HepG2 (cell line): Measurements from ENCODE around the gene ATL2. TPM values are rescaled to one million over a fixed set of nuclear protein-coding genes. Genes with fewer than 3 reads are reported as not detected.

Experiments
- FUBP1 ChIP-seq: sonication (generic); formaldehyde crosslinking; IDR thresholded peaks from 2 replicates; pipeline ENCODE4 v1.5.1; 2020; ENCODE audit warnings: missing genetic modification reagents, mild to moderate bottlenecking, borderline replicate concordance
- MTA1 ChIP-seq: sonication (generic); formaldehyde crosslinking; IDR thresholded peaks from 2 replicates; pipeline ENCODE4 v1.4.0; 2020; ENCODE audit warnings: missing genetic modification reagents, mild to moderate bottlenecking, borderline replicate concordance
- RXRB ChIP-seq: IDR thresholded peaks from 2 replicates; pipeline ENCODE4 v1.6.1; 2016; ENCODE audit warnings: borderline replicate concordance, missing genetic modification reagents, missing compliant biosample characterization
- SMC3 ChIP-seq: IDR thresholded peaks from 2 replicates; pipeline ENCODE4 v1.6.1; 2011; ENCODE audit warnings: low read length, improper control_type of control experiment
- TEAD2 ChIP-seq: sonication (generic); formaldehyde crosslinking; IDR thresholded peaks from 2 replicates; pipeline ENCODE4 v1.9.0; 2021; ENCODE audit warnings: missing genetic modification reagents
- THYN1 ChIP-seq: sonication (generic); formaldehyde crosslinking; IDR thresholded peaks from 2 replicates; pipeline ENCODE4 v1.8.1; 2023; ENCODE audit warnings: low read depth, mild to moderate bottlenecking, moderate library complexity, missing genetic modification reagents, borderline replicate concordance
- TOE1 ChIP-seq: sonication (generic); formaldehyde crosslinking; IDR thresholded peaks from 2 replicates; pipeline ENCODE4 v1.4.0; 2020; ENCODE audit warnings: mild to moderate bottlenecking, missing genetic modification reagents
- ZIK1 ChIP-seq: sonication (generic); formaldehyde crosslinking; IDR thresholded peaks from 2 replicates; pipeline ENCODE4 v1.5.0; 2020; ENCODE audit warnings: mild to moderate bottlenecking, low read depth, missing genetic modification reagents, borderline replicate concordance
- ZNF18 ChIP-seq: sonication (generic); formaldehyde crosslinking; IDR thresholded peaks from 2 replicates; pipeline ENCODE4 v1.8.0; 2022; ENCODE audit warnings: mild to moderate bottlenecking, missing genetic modification reagents; ENCODE audit not compliant: insufficient replicate concordance
- ZNF281 ChIP-seq: sonication (generic); formaldehyde crosslinking; IDR thresholded peaks from 2 replicates; pipeline ENCODE4 v1.4.0; 2020; ENCODE audit warnings: missing genetic modification reagents, borderline replicate concordance
- ZNF329 ChIP-seq: sonication (generic); formaldehyde crosslinking; IDR thresholded peaks from 2 replicates; pipeline ENCODE4 v1.9.0; 2021; ENCODE audit warnings: low read depth, mild to moderate bottlenecking, missing genetic modification reagents
- ZNF550 ChIP-seq: sonication (generic); formaldehyde crosslinking; IDR thresholded peaks from 2 replicates; pipeline ENCODE4 v1.4.0; 2020; ENCODE audit warnings: mild to moderate bottlenecking, missing genetic modification reagents, borderline replicate concordance
- ZNF616 ChIP-seq: sonication (generic); formaldehyde crosslinking; IDR thresholded peaks from 2 replicates; pipeline ENCODE4 v1.5.0; 2020; ENCODE audit warnings: low read depth, mild to moderate bottlenecking, missing genetic modification reagents
- ZNF790 ChIP-seq: sonication (generic); formaldehyde crosslinking; IDR thresholded peaks from 2 replicates; pipeline ENCODE4 v1.8.0; 2022; ENCODE audit warnings: missing genetic modification reagents, mild to moderate bottlenecking, borderline replicate concordance
- ZSCAN30 ChIP-seq: sonication (generic); formaldehyde crosslinking; IDR thresholded peaks from 2 replicates; pipeline ENCODE4 v1.5.0; 2020; ENCODE audit warnings: mild to moderate bottlenecking, missing genetic modification reagents
- polyA plus RNA-seq, 8 experiments: library from polyadenylated mRNA; depleted of rRNA in 3 of 8; stranded (reverse) in 7 of 8; unstranded in 1 of 8; fragments of >200 nt; fragmentation: Illumina TruSeq in 4 of 8; extraction: Trizol in 4 of 8; gene quantifications; 2 replicates each; pipeline versions ENCODE4 v1.2.1 to v1.2.3, GENCODE V29; 2011 to 2016; ENCODE audit warnings: low read depth in 4 of 8, missing spikeins in 1 of 8, mixed read lengths in 1 of 8; ENCODE audit not compliant: insufficient read depth in 1 of 8
- total RNA-seq, 5 experiments: library from RNA; depleted of rRNA; stranded (reverse); fragments of >200 nt; fragmentation: Illumina TruSeq; extraction: Trizol; gene quantifications; 2 replicates each; pipeline ENCODE4 v1.2.3, GENCODE V29; 2016; ENCODE audit warnings: low read depth in 1 of 5
- TF ChIP-seq, protein P1 (sequence below): sonication (generic); formaldehyde crosslinking; IDR thresholded peaks from 2 replicates; pipeline ENCODE4 v1.4.0; 2020; ENCODE audit warnings: missing genetic modification reagents, borderline replicate concordance
- TF ChIP-seq, protein P2 (sequence below): sonication (generic); formaldehyde crosslinking; IDR thresholded peaks from 2 replicates; pipeline ENCODE4 v1.4.0; 2020; ENCODE audit warnings: missing genetic modification reagents
- TF ChIP-seq, protein P3 (sequence below): sonication (generic); formaldehyde crosslinking; IDR thresholded peaks from 2 replicates; pipeline ENCODE4 v1.4.0; 2020; ENCODE audit warnings: missing genetic modification reagents

Gene ATL2
- total and polyA plus RNA-seq, 2 of the 13 experiments (the other 11 are each of a cell fraction or from before 2014, with no cell fraction given), result 56.5 to 119 TPM

- TF ChIP-seq ZNF329 (CRISPR knock-in tag) (no peak), ZNF18 (no peak), ZNF616 (CRISPR knock-in tag) (no peak), SMC3 (no peak), ZNF790 (no peak), THYN1 (CRISPR knock-in tag) (no peak), ZIK1 (no peak), ZNF281 (CRISPR knock-in tag) (peak; percentile 59; the same call in 1 of the 2 replicates), ZSCAN30 (CRISPR knock-in tag) (no peak), MTA1 (CRISPR knock-in tag) (no peak), RXRB (no peak), TEAD2 (CRISPR knock-in tag) (no peak), TOE1 (no peak), ZNF550 (CRISPR knock-in tag) (no peak), FUBP1 (CRISPR knock-in tag) (no peak)
- TF ChIP-seq, protein P1, sequence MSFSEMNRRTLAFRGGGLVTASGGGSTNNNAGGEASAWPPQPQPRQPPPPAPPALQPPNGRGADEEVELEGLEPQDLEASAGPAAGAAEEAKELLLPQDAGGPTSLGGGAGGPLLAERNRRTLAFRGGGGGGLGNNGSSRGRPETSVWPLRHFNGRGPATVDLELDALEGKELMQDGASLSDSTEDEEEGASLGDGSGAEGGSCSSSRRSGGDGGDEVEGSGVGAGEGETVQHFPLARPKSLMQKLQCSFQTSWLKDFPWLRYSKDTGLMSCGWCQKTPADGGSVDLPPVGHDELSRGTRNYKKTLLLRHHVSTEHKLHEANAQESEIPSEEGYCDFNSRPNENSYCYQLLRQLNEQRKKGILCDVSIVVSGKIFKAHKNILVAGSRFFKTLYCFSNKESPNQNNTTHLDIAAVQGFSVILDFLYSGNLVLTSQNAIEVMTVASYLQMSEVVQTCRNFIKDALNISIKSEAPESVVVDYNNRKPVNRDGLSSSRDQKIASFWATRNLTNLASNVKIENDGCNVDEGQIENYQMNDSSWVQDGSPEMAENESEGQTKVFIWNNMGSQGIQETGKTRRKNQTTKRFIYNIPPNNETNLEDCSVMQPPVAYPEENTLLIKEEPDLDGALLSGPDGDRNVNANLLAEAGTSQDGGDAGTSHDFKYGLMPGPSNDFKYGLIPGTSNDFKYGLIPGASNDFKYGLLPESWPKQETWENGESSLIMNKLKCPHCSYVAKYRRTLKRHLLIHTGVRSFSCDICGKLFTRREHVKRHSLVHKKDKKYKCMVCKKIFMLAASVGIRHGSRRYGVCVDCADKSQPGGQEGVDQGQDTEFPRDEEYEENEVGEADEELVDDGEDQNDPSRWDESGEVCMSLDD (CRISPR knock-in tag), result no peak
- TF ChIP-seq, protein P2, sequence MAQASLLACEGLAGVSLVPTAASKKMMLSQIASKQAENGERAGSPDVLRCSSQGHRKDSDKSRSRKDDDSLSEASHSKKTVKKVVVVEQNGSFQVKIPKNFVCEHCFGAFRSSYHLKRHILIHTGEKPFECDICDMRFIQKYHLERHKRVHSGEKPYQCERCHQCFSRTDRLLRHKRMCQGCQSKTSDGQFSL (CRISPR knock-in tag), result peak; percentile 77
- TF ChIP-seq, protein P3, sequence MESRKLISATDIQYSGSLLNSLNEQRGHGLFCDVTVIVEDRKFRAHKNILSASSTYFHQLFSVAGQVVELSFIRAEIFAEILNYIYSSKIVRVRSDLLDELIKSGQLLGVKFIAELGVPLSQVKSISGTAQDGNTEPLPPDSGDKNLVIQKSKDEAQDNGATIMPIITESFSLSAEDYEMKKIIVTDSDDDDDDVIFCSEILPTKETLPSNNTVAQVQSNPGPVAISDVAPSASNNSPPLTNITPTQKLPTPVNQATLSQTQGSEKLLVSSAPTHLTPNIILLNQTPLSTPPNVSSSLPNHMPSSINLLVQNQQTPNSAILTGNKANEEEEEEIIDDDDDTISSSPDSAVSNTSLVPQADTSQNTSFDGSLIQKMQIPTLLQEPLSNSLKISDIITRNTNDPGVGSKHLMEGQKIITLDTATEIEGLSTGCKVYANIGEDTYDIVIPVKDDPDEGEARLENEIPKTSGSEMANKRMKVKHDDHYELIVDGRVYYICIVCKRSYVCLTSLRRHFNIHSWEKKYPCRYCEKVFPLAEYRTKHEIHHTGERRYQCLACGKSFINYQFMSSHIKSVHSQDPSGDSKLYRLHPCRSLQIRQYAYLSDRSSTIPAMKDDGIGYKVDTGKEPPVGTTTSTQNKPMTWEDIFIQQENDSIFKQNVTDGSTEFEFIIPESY (CRISPR knock-in tag), result peak; percentile 72
Observed at GRCh38 chr2:38370664-38371063, 6.4 kb downstream of the ATL2 start (continued).
